GM21529 (cell line): Measurements from ENCODE around the gene PTGR3.

Experiments
- ATAC-seq: cut with Tn5 transposase; IDR thresholded peaks from one replicate; pipeline ENCODE4 v1.9.1; 2021; ENCODE audit not compliant: unreplicated experiment

The PTGR3 gene

DNA sequence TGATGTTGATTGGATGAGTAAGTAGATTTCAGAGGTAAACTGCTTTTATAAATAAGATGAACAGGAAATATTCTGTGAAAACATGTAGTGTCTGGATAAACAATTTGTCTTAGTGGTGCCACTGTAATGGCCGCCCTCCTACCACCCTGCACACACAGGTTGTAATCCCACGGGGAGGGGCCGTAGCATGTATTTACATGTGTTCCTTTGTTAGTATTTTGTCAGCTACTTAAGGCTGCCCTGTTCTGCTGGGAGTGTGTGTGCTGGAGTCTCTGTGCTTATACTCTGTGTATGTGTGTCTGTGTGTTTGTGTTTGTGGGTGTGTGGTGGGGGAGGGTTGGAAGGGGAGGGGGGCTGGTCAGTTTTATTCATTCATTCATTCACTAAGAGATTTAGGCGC is 6.7 kb upstream of the PTGR3 start:
- ATAC-seq, result no peak

DNA sequence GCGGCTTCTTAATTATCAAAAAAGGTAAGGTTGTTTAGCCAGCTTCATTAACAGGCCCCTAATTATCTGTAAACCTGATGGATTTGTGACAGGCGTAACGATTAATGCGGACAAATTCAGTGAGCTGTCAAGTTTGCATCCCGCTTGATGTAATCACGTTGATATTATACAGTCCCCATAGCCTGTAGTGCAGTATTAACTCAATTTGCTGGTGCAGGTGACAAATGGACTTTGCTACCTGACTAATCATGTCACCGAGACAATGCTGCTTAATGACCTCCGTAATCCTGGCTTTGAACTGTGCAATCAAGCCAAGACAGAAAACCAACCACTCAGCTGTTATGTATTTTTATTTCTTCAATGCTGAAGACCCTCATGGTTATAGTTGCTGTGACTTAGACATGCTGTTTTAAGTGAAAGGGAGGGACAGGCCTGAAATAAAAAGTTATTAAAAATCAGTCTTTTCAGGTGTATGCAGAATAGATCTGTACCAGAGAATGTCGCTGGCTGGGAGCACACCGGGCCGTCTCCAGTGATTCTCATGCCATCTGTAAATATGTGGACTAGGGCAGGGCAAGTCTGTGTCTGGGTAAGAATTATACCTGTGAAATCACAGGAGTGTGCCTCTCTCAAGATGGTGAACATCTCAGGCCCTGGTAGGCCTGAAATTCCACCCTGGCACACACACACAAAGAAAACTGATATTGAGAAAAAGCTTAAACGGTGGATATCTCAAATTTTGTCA is 6.0 kb upstream of the PTGR3 start:
- ATAC-seq, result no peak

DNA sequence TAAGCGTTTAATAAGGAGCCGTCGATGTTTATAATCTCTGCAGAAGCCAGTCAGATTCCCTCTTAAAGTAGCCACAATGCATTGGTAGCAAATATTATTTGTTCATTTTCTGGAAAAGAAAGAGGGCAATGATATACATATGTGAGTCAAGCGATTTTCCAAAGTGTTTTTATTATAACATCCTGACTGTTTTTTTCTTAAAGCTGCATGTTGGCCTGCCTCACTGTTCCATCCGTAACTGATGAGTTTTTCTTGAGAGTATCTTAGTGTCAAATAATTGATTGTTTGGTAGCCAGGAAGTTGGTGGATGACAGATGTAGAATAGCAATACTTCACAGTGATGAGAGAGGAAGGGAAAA is 5.4 kb upstream of the PTGR3 start:
- ATAC-seq, result no peak

DNA sequence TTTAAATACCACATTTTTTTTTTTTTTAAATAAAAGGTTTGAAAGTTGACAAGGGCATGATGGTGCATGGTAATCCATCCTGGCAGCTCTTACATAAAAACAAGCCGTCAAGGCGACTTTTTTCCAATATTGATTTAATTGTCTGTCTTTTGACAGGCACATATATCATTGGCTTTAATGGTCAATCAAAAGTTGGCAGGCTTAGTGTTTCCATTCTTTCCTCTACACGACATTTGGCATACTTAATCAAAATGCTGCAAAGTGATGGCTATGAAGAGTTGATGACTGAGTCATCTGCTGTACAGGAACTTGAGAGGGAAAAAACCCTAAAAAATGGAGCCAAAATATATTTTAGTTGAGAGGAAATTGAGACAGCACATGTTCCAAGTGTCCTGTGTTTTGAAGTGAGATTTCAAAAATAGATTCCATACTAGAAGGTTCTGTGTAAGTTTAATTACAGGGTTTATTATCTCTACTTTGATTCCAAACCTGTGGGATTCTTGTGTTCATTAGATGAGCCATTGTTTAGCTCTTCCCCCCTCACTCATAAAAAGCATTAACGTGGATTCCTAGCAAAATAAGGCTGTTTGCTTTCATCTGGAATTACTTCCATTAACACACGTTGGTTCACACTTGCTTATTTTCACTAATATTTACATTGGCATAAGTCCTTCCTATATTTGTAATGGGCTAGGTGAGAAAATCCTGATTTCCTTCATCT is 4.8 kb upstream of the PTGR3 start:
- no peak for ATAC-seq

DNA sequence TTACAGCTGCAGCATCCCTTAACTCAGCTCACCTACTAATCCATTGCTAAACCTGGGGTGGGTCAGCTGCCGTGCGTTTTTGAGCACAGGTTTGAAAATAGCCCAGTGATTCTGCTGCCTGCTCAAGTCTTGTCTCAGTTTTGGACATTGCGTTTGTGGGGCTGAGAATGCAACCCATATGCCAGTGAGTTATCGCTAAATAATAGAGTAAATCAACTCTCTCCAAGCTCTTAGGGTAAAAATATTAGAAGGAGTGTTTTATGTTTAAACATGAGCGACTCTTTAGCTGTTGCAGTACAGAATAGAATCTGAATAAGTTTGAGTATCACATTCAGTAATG is 3.8 kb upstream of the PTGR3 start:
- no peak for ATAC-seq

DNA sequence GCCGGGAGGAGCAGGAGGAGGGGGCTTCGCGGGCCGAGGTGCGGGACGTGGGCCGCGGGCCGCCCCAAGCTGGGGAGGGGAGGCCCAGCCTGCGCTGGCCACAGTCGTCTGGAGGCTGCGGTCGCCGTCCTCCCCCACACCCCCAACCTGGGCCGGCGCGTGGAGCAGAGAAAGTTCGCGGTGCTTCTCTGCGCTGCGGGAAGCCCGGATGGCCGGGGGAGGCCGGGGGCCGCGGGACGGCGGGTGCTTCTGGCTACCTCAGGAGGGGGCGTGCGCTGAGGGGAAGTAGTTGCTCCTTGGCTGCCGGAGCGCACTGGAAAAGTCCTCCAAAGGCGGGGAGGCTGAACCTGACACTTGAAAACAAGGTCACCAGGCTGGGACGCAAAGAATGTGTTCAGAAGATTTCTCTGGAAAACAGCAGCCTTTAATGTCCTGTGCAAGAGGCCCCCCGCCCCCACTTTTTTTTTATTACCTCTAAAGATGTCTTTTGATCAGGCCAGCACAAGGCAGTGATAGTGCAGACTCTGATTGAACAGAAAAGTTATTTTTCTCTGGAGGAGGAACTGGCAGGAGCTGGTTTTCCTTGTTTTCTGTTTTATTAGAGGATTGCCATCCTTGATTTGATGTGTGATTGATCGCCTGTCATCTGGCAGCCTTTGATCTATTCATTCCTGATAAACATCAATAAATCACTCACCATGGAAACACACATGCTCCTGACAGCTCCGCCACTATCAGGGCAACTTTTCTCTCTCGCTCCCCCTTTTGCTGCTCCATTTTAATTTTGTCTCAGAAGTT is 3.2 kb upstream of the PTGR3 start:
- no peak for ATAC-seq

DNA sequence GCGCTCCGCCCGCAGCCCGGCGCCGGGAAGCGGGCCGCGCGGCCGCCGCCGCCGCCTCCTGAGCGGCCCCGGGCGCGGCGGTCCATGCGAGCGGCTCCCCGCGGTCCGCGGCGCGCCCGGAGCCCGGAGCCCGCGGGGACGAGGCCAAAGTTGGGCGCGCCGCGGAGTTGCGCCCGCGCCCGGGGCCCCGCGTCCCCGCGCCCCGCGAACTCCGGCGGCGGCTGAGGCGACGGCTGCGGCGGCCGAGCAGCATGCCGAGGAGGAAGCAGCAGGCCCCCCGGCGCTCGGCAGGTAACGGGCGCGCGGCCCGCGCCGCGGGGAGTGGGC is 2.6 kb upstream of the PTGR3 start:
- ATAC-seq, result no peak

DNA sequence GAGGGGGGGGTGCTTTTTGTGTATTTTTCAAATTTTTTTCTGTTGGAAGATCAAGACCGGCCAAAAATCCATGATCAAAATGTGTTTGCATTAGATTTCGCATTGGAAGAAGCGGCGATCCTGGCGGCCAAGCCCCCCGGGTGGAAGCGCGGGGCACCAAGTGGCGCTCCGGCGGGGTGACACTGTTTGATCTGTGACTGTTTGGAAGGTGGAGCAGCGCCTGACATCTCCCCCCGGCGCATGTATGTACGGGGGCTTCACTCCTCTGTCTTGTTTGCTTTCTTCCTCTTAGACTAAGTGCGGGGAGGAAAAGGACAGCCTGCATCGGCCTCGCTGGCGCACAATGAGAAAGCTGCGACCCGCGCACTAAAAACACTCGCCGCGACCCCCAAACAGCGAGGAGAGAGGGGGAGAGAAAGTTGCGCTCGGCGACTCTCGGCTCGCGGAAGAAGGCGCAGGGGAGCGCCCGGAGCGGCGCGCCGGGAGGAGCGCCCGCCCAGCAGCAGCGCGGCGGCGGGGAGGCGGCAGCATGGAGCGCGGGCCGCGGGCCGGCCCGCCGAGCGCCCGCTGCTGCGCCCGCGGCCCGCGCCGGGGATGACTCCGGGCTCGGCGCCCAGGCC is 2.2 kb upstream of the PTGR3 start:
- no peak for ATAC-seq

DNA sequence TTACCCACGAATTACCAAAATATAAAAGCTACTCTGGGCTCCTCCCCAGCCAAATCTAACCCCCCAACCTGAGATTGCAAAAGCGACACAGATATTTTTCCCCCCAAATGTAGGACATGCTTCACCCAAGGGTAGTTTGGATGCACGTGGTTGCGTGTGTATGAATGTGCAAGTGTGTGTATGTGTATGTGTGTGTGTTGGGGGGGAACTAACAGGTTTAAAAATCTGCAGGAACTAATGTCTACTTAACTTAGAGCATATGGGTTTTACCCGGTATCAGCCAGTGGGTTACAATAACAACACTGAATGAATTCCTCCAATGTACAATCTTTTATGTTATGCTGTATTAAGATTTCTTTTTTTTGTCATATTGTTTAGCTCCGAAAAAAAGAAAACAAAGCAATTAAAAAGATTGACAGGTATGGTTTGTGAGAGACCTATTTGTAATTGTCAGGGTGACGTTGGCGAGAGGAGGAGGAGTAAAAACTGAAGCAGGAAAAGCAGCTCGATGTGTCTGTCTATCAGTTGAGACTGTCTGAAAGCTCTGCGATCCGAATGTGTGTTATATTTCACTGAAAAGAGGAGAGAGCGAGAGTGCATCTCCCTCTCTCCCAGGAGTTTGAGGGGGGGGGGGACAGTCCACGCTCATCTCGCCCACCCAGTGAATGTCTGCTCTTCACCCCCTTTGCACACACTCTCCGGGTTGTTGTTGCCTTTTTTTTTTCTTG is 1.5 kb upstream of the PTGR3 start, which contains the start of gene TSHZ1:
Gene TSHZ1, plus strand, starts transcription at position 524 of the 728 bp plus-strand sequence. CDS start 1,080 bp downstream, outside the sequence.
- ATAC-seq, result peak; percentile 34

DNA sequence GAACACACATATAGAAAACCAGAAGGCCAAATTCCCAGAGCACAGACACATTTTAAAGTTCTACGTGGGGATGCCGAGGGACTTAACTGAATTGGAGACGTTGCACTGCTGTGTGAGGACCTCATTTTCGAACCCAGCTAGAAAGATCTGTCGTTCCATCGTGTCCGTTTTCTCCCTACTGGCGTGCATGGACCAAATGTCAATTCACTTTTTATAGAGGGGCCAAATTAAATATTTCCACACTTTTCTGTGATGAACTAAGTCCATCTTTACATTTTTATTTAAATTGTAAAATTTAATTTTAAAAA is 966 bp upstream of the PTGR3 start:
- no peak for ATAC-seq

DNA sequence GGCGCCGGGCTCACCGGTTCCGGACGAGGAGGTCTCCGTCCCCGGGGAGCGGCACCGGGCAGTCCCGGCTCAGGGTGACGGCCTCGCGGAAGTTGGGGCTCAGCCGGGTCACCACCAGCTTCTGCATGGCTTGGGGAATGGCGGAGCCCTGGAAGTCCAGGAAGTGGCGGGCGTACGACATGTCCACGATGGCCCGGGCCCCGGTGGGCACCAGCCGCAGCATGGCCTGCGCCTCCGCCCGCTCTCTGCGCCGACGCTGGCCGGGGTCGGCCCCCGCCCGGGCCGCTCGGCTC is 157 bp downstream of the PTGR3 start:
- ATAC-seq, result peak; percentile 16

DNA sequence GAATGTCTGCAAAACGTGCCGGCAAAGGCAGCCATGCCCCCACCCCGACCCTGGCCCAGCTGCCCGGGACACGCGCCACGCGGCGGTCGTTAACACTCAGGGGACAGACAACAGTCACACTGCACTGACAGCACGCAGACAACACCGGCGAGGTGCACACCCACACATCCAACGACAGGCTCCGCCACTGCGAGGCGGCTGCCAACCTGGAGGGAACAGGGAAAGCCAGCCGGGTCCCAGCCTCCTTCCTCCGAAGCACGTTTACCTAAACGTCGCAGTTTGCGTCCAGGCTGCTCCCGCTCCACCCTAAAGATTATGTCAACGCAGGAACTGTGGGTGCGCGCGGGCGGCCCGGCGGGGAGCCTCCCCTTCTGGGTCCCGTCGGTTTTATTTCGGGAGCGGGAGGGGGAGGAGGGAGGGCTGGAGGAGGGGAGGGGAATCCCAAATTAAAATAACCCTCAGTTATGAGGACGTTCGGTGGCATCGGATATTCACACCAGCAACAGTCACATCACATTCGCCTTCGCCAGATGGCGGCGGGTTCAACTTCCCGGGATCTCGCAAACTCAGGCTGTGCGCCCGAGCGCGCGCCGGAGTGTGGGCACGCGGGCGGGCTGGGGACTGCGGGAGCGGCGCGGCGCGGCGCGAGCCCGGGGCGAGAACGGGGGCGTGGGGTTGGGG is 644 bp downstream of the PTGR3 start:
- peak; percentile 10 for ATAC-seq

DNA sequence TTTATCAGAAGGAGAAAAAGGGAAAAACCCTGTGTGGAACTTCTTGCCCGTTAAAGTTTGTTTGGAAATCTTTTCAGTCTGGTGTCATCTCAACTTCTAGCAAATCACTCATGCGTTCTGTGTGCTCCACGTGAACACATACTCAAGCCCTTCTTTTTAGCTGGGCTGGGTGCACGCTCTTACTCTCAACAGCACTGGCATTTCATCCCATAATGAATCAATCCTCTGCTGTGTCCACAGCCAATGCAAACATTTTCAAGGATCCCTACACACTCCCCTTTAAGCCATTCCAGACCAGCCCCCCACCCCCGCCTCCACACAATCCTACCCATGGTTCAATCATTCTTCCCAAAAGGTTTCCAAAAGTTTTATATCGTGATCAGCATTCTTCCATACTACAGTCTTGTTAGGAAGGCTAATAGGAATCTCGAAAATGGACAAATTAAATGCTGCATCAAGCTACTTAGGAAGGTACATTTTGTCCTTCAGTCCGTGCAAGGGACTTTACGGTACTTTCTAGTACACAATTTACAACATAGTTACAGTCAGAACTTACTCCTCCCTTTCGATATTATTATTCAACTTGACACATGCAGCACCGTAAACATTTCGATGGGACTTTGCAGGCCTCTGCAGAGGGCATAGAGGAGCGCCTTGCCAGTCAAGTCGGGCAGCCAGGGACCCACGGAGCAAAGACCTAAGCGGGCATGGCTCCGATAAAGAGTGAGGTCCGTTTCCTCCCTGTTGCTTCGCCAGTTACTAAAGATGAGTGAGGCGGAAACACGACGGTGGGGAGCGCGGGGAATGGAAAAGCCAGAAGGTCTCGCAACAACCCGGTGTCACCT is 1.4 kb downstream of the PTGR3 start:
- ATAC-seq, result peak; percentile 4

DNA sequence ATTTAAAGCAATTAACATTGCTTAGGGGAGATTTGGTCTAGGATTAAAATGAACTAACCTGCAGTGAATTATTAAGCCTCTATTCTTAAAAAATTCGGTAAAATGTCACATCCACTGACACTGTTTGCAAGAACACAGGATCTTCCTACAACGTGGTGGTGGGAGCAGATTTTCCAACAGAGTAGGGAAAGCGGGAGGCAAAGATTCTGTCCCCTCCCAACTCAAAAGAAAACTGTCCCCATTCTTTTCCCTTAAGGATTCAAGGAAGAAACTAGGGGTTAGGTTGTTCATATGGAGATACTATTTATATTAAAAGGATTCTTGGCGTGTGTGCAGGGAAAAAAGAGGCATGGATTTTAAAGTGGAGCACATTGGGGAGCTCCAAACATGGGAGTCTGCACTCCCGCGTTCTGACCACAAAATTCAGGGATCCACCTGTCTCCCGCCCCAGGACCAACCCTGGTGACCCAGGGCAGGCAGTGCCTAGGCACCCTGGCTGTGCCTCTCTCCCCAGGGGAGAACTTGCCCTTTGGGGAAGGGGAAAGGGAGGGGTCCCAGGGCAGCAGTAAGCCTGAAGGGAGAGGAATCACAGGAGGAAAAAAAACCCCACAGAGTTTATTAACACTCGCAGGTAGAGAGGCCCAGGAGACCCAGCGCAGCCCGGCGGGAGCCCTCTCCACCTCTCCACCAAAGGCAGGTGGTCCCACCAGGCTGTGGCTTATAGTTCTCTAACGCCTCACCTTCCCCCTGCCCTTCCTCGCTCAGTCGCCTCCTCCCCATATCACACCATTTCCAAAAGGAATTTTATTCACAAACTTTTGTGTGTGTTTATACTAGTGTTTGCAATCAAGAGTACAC is 2.3 kb downstream of the PTGR3 start:
- ATAC-seq, result no peak

DNA sequence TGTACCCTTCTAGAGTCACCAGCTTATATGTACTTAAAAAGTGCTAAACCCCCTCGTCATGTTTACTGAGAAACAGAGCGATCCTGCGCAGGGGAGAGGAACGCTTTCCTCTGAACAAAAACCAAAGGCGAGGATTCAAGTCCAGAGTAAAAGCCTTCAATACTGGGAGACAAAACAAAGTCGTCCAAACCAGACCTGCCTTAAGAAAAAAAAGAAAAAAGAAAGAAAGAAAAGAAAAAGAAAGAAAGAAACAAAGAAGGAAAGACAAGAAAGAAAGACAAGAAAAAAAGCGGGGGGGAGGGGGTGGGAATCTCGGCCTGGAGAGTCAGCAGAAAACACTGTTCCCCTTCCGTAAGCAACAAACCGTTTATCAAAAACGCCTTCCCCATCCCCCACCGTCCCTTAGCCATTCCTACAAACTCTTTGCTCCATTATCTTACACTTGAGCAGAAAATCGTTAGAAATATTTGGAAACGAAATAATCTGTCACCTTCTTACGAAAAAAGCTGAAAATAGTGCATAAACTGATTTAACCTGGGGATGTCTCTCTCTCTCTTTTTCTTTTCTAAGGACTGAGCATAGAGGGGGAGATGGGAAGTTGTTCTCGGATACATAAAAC is 3.3 kb downstream of the PTGR3 start:
- ATAC-seq, result no peak

DNA sequence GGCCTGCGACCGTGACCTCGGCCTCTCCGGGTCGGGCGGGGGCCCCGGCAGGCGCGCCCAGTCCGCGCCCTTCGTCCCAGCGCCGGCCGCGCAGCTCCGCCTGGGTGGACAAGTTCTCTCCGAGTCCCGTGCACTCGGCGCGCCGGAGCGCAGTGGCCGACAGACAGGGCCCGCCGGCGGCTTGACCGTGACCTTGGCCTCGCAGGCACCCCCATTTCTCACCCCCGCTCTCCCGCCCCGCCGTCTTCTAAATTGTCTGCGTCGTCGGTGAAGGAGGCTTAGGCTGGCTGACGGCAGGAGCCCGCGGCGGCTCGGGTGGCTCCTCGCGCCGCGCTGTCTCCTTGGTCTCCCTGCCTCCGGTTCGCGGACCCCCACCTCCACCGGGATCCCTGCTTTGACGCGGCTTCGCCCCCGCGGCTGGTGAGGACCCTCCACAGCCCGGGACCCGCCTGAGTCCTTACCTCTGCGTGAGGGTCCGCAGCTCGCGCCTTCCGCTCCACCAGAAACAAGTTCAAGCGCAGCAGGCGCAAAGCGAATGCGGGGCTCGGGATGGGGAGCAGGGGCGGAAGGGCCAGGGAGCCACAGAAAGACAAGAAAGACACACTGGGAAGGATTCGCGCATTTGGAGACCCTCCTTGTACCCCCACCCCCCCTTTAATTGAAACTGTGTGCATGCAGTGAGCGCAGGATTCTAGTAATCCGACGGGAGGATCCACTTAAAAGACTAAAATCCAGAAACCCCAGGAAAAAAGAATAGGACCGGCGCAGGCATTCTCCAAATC is 4.0 kb downstream of the PTGR3 start:
- no peak for ATAC-seq

DNA sequence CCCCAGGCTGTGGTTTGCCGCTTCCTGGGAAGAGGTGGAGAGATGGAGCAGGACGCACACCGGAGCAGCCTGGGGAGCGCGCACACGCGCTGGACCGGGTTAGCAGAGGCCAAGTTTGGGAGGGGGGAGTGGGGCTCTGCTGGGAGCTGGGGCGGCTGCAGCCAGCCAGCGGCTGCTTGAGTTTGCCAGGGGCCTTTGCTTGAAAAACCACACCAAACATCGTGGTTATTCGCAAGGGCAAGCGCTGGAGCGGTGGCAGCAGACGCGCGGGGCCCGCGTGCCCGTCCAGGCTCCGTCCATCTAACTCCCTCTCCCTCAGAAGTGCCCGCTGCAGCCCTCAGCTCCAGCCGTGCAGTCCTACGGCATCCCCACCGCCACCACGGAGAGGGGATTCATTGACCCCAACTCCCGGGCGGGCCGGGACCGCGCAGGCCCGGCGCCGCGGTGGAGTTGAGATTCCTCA is 4.6 kb downstream of the PTGR3 start:
- no peak for ATAC-seq
